C4-2B (cell line): ENCODE measurements around the gene CCL4.
"Not testable (repeated sequence)": the region's sequence is repeated elsewhere in the genome, so short reads cannot be mapped to it uniquely, and the experiment has no call there.

Experiments
- H3K27ac ChIP-seq: fragments of 450-650 bp; 2 replicates; pipeline ENCODE4 v1.5.1; 2017
- ZFX ChIP-seq: fragments of 450-650 bp; IDR thresholded peaks from 2 replicates; pipeline ENCODE4 v1.6.1; 2017
- TF ChIP-seq, protein P1 (sequence below): fragments of 450-650 bp; conservative IDR thresholded peaks from 2 replicates; pipeline ENCODE4 v1.5.1; 2017; ENCODE audit warnings: mild to moderate bottlenecking

The CCL4 gene

GRCh38 chr17:36066365-36066985, 37.2 kb upstream of the CCL4 start:
- TF ChIP-seq ZFX: no peak
- TF ChIP-seq, protein P1, sequence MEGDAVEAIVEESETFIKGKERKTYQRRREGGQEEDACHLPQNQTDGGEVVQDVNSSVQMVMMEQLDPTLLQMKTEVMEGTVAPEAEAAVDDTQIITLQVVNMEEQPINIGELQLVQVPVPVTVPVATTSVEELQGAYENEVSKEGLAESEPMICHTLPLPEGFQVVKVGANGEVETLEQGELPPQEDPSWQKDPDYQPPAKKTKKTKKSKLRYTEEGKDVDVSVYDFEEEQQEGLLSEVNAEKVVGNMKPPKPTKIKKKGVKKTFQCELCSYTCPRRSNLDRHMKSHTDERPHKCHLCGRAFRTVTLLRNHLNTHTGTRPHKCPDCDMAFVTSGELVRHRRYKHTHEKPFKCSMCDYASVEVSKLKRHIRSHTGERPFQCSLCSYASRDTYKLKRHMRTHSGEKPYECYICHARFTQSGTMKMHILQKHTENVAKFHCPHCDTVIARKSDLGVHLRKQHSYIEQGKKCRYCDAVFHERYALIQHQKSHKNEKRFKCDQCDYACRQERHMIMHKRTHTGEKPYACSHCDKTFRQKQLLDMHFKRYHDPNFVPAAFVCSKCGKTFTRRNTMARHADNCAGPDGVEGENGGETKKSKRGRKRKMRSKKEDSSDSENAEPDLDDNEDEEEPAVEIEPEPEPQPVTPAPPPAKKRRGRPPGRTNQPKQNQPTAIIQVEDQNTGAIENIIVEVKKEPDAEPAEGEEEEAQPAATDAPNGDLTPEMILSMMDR: no peak
- H3K27ac ChIP-seq: no peak overlapping the region

GRCh38 chr17:36068524-36068923, 35.1 kb upstream of the CCL4 start:
- no peak for TF ChIP-seq ZFX
- TF ChIP-seq, protein P1: no peak
- H3K27ac ChIP-seq: no peak overlapping the region

DNA sequence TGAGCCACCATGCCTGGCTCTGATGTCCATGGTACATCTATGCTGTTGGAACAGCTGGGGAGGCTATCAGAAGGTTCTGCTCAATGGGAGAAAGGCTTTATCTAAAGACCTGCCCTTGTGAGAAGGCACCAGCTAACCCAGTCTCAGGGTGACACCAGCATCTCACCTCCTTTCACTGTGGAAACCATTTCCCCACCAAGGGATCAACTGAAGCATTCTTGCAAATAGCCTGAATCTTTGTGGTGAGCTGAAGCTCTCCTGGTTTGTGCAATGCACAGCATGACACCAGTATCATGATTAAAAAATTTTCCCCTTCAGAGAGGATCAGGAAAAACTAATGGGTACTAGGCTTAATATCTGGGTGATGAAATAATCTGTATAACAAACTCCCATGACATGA, 34.5 kb upstream of the CCL4 start:
- no peak for TF ChIP-seq ZFX
- TF ChIP-seq, protein P1: no peak
- no peak overlapping the region for H3K27ac ChIP-seq

DNA sequence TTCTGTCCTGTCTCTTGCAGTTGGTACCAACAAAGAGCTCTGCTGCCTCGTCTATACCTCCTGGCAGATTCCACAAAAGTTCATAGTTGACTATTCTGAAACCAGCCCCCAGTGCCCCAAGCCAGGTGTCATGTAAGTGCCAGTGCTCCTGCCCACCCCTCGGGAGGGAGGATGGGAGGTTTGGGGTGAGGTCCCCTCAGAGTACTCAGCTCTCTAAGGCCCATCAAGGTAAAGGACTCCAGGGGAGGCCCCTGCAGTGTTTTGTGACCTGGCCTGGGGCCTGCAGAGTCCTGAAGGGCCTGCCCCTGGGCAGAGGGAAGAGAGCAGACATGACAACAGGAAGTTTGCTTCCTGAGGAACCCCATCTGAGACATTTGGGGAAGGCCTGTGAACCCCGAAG, 33.2 kb upstream of the CCL4 start:
- TF ChIP-seq, protein P1: no peak
- H3K27ac ChIP-seq: no peak overlapping the region

DNA sequence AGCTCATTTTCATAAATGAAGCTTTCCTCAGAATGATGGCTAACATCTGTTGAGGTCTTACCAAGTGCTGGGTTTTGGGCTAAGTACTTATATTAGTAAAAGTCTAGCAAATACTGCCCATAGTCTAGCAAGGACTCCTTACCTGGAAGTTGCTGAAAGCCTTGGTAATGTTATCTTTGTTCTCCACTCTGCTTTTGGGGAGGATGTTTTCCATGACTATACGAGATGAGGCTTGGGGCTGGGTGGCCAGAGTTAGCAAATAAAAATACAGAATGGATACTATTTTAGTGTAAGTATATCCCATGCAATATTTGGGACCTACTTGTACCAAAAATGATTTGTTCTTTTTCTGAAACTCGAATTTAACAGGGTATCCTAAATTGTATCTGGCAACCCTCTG, 31.9 kb upstream of the CCL4 start:
- TF ChIP-seq, protein P1: no peak
- TF ChIP-seq ZFX: no peak
- H3K27ac ChIP-seq: no peak overlapping the region

DNA sequence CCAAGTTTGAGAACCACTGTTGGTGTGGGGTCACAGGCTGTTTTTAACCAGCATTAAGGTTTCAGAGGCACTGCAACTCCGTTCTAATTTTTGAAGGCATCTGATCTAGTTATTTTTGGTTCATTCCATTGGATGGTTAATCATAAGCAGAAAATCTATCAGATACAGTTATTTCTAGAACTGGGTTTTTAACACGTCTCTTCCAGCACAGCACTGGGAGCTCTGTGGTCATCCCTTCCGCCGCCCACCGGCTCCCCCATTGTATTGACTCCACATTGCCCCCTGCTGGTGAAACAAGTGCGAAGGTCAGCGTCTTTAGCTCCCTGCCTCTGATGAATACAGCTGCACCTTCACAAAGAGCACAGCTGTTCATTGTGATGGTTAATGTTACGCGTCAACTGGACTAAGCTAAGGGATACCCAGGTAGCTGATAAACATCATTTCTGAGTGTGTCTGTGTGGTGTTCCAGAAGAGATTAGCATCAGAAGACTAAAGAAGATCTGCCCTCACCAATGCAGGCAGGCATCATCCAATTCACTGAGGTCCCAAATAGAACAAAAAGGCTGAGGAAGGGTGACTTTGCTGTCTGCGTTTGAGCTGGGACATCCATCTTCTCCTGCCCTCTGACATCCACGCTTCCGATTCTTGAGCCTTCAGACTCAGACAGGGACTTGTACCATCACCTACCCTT, 31.1 kb upstream of the CCL4 start:
- TF ChIP-seq, protein P1: peak; percentile 91
- no peak for TF ChIP-seq ZFX
- H3K27ac ChIP-seq: no peak overlapping the region

DNA sequence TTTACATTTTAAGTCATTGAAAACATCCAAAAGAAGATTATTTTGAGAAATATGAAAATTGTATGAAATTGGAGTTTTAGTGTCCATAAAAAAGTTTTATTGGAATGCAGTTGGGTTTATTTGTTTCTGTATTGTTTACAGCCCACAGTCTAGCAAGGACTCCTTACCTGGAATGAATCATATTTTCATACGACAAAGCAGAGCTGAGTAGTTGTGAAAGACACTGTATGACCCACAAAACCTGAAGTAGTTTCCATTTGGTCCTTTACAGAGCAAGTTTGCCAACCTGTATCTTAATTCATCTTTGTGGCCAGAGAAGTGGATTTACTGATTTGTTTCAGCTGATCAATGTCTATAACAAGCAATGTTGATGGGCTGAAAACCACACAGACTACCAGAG, 29.3 kb upstream of the CCL4 start:
- TF ChIP-seq, protein P1: no peak
- TF ChIP-seq ZFX: no peak
- no peak overlapping the region for H3K27ac ChIP-seq

- H3K27ac ChIP-seq: not testable (repeated sequence)
These were observed 21.8 kb upstream of the CCL4 start for GRCh38 chr17:36081681-36082471.

GRCh38 chr17:36082482-36083120, 21.0 kb upstream of the CCL4 start:
- not testable (repeated sequence) for H3K27ac ChIP-seq

DNA sequence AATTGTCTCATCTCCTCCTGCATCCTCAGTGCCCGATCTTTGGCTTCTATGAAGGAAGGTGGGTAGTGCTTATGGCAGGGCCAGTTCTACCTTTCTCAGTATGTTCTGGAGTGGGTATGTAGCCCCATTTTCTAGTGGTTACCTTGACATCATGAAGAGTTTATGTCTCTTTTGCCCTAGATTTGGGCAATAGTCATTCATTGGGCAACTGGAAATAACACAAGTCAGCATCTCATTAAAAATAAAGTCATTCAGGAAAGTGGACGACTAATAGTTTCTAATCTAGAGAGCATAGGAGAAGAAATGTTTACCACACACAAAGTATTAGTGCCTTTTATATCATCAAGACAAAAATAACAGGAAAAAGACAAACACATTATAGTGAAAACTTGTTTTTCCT, 19.9 kb upstream of the CCL4 start:
- H3K27ac ChIP-seq: not testable (repeated sequence)
